GM21529 (cell line): Measurements from ENCODE around the gene RPEL1.
"Not testable (repeated sequence)": the region's sequence is repeated elsewhere in the genome, so short reads cannot be mapped to it uniquely, and the experiment has no call there.

Source experiments
- ATAC-seq: cut with Tn5 transposase; IDR thresholded peaks from one replicate; pipeline ENCODE4 v1.9.1; 2021; ENCODE audit not compliant: unreplicated experiment

RPEL1 gene

GRCh38 chr10:103245587-103245986 is at the start of gene RPEL1:
Gene RPEL1 (plus strand): TSS chr10:103245887. CDS start chr10:103245997, 110 bp downstream.
- ATAC-seq, result not testable (repeated sequence)

DNA sequence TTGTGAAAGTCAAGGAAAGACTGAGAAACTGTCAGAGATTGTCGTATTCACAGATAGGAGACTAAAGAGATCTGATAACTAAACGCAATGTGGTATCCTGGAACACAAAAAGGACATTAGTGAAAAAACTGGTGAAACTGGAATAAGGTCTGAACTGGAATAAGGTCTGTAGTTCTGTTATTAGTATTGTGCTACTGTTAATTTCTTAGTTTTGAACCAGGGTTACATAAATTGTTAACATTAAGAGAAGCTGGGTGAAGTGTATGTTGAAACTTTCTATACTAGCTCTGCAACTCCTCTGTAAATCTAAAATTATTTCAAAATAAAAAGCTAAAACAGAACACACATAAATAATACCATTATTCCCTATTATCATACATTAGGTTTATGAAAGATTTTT is 49.2 kb upstream of the RPEL1 start:
- no peak for ATAC-seq

- no peak for ATAC-seq
Observed at GRCh38 chr10:103197174-103197573, 48.5 kb upstream of the RPEL1 start.

DNA sequence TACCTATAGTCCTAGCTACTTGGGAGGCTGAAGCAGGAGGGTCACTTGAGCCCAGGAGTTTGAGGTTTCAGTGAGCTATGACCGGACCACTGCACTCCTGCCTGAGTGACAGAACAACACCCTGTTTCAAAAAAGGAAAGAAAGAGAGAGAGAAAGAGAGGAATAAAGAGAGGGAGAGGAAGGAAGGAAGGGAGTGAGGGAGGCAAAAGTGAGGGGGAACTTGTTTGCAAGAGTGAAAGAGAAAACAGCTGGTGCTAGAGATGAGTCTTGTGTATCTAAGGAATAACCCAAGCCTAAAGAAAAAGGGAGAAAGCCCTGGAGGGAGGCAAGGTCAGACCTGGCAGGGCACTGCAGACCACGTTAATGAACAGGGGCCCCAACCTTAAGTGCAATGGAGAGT is 47.8 kb upstream of the RPEL1 start:
- no peak for ATAC-seq

DNA sequence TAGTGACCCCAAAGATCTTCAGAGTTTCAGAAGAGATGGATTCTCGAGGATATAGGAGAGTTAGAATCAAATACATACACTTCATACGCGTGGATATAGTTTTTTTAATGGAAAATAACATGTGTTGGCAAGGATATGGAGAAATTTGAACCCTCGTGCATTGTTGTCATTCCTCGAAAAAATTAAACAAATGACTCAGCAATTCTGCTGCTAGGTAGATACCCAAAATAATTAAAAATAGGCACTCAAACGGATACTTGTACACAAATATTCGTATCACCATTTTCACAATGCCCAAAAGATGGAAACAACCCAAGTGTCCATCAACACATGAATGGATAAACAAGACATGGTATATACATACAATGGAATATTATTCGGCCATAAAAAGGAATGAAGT is 47.0 kb upstream of the RPEL1 start:
- ATAC-seq, result no peak

DNA sequence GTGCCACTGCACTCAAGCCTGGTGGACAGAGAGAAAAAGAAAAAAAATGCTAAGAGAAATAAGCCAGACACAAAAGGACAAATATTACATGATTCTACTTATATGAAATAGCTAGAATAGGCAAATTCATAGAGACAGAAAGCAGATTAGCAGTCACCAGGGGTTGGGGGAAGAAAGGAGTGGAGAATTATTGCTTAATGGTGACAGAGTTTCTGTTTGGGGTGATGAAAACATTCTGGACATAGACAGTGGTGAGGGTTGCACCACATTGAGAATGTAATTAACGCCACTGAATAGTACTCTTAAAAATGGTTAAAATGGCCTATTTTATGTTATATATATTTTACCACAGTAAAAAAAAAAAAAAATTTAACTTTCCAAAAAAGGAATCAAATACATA is 46.2 kb upstream of the RPEL1 start:
- no peak for ATAC-seq

- no peak for ATAC-seq
Observed at GRCh38 chr10:103202319-103202718, 43.4 kb upstream of the RPEL1 start.

- no peak for ATAC-seq
Observed at GRCh38 chr10:103203466-103203865, 42.2 kb upstream of the RPEL1 start.

DNA sequence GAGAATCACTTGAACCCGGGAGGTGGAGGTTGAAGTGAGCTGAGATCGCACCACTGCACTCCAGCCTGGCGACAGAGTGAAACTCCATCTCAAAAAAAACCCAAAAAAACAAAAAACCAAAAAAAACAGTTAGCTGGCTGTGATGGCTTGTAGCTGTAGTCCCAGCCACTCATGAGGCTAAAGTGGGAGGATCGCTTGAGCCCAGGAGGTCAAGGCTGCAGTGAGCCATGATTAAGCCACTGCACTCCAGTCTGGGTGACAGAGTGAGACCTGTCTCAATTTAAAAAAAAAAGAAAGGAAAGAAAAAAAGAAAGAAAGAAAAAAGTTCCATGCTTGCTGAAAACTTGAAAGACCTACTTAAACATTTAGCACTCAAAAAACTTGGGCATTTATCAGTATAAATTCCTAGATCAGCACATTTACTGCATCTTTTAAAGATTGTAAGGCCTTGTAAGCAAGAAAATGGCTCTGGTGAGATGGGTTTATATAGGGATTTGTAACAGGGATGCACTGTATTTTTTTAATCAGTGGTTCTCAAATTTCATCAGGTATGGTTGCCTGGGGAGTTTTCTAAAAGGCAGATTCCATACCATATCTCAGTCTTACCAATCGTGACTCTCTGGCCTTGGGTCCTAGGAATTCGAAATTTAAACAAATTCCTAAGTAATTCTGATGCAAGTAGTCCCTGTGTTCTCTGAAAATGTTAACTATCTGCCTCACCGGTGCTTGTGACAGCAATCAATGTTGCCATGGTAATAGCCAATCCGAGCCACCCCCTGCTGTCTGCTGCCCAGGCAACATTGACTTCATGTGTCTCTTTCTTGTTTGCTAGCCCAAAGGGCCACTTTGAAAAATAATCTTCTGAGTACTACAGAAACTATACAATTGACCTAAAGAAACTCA is 41.1 kb upstream of the RPEL1 start:
- no peak for ATAC-seq

GRCh38 chr10:103205401-103205800 is 40.3 kb upstream of the RPEL1 start:
- ATAC-seq, result not testable (repeated sequence)

DNA sequence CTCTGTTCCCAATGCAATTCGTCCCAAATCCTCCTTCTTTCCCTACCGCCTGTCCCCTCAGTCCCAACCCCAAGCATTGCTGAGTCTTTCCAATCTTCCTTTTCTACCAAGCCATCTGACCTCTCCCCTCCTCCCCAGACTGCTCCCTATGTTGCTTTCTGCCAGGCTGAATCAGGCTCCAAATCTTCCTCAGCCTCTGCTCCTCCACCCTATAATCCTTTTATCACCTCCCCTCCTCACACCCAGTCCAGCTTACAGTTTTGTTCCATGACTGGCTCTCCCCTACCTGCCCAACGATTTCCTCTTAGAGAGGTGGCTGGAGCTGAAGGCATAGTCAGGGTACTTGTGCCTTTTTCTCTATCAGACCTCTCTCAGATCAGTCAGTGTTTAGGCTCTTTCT is 39.0 kb upstream of the RPEL1 start:
- ATAC-seq, result not testable (repeated sequence)

DNA sequence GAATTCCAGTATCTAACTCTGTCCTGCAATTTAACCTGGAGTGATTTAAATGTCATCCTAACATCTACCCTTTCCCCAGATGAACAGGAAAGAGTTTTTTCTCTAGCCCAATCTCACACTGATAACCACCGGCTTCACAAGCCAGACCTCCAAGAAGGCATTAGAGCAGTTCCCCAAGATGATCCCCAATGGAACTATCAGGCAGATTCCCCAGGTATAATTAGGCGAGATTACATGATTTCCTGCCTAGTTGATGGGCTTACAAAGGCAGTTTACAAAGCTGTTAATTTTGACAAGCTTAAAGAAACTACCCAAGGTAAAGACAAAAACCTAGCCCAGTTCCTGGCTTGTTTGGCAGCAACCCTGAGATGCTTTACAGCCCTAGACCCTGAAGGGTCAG is 38.5 kb upstream of the RPEL1 start:
- ATAC-seq, result no peak

DNA sequence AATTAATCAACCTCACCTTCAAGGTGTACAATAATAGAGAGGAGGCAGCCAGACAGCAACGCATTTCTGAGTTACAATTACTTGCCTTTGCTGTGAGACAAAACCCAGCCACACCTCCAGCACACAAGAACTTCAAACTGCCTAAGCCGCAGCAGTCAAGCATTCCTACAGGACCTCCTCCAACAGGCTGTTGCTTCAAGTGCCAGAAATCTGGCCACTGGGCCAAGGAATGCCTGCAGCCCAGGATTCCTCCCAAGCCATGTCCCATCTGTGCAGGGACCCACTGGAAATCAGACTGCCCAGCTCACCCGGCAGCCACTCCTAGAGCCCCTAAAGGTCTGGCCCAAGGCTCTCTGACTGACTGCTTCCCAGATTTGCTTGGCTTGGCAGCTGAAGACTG is 38.0 kb upstream of the RPEL1 start:
- ATAC-seq, result not testable (repeated sequence)

GRCh38 chr10:103210262-103210661 is 35.4 kb upstream of the RPEL1 start:
- ATAC-seq, result not testable (repeated sequence)

- ATAC-seq, result no peak
Observed at GRCh38 chr10:103215601-103216000, 30.1 kb upstream of the RPEL1 start.

- ATAC-seq, result not testable (repeated sequence)
Observed at GRCh38 chr10:103216362-103216761, 29.3 kb upstream of the RPEL1 start.

- no peak for ATAC-seq
Observed at GRCh38 chr10:103224133-103224532, 21.6 kb upstream of the RPEL1 start.

- ATAC-seq, result not testable (repeated sequence)
Observed at GRCh38 chr10:103224721-103225120, 21.0 kb upstream of the RPEL1 start.

GRCh38 chr10:103225939-103226338 is 19.7 kb upstream of the RPEL1 start:
- no peak for ATAC-seq

DNA sequence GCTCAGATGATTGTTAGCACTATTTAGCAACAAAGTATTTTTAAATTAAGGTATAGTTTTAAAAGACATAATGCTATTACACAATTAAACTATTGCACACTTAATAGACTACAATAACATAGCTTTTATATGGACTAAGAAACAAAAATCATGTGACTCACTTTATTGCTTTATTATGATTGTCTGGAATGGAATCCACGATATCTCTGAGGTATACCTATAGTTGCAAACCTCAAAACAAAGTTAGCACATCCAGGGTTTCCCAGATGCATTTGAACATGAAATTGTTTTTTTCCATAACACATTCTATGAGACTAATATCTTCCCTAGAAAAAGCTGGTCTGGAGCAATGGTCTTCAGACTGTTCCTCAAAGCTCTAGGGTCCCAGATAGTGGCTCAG is 18.3 kb upstream of the RPEL1 start:
- no peak for ATAC-seq

GRCh38 chr10:103231047-103231551 is 14.6 kb upstream of the RPEL1 start:
- no peak for ATAC-seq

GRCh38 chr10:103232131-103232673 is 13.5 kb upstream of the RPEL1 start:
- ATAC-seq, result no peak
